Measurements from ENCODE around the gene NCK2.

NCK2 gene

GRCh38 chr2:105904938-105905337 lies 160.2 kb downstream of the NCK2 start:
- DNase-seq (ENCODE audit: low read depth) = no peak
- no peak for TF ChIP-seq CTCF (IDR thresholded peaks at IDR 0.05; ENCODE audit: control insufficient read depth, insufficient read depth, low read depth, low read length, missing control alignments)
- no peak overlapping the region for H3K4me3 ChIP-seq (ENCODE audit: control insufficient read depth, low read depth, low read length)

GRCh38 chr2:105906481-105906880 lies 161.8 kb downstream of the NCK2 start:
- H3K4me3 ChIP-seq (ENCODE audit: control insufficient read depth, low read depth, low read length) = no peak overlapping the region
- TF ChIP-seq CTCF (IDR thresholded peaks at IDR 0.05; ENCODE audit: control insufficient read depth, insufficient read depth, low read depth, low read length, missing control alignments) = no peak
- no peak for DNase-seq (ENCODE audit: low read depth)

GRCh38 chr2:105907184-105907583 lies 162.5 kb downstream of the NCK2 start:
- no peak overlapping the region for H3K4me3 ChIP-seq (ENCODE audit: control insufficient read depth, low read depth, low read length)
- TF ChIP-seq CTCF (IDR thresholded peaks at IDR 0.05; ENCODE audit: control insufficient read depth, insufficient read depth, low read depth, low read length, missing control alignments) = no peak
- no peak for DNase-seq (ENCODE audit: low read depth)

- no peak overlapping the region for H3K4me3 ChIP-seq (ENCODE audit: control insufficient read depth, low read depth, low read length)
- no peak for TF ChIP-seq CTCF (IDR thresholded peaks at IDR 0.05; ENCODE audit: control insufficient read depth, insufficient read depth, low read depth, low read length, missing control alignments)
- DNase-seq (ENCODE audit: low read depth) = no peak
These were observed 164.5 kb downstream of the NCK2 start for GRCh38 chr2:105909215-105909614.

- TF ChIP-seq CTCF (IDR thresholded peaks at IDR 0.05; ENCODE audit: control insufficient read depth, insufficient read depth, low read depth, low read length, missing control alignments) = no peak
- DNase-seq (ENCODE audit: low read depth) = no peak
- no peak overlapping the region for H3K4me3 ChIP-seq (ENCODE audit: control insufficient read depth, low read depth, low read length)
These were observed 166.0 kb downstream of the NCK2 start for GRCh38 chr2:105910497-105911238.

- TF ChIP-seq CTCF (IDR thresholded peaks at IDR 0.05; ENCODE audit: control insufficient read depth, insufficient read depth, low read depth, low read length, missing control alignments) = no peak
- no peak overlapping the region for H3K4me3 ChIP-seq (ENCODE audit: control insufficient read depth, low read depth, low read length)
- no peak for DNase-seq (ENCODE audit: low read depth)
These were observed 166.7 kb downstream of the NCK2 start for GRCh38 chr2:105911425-105911824.
